HCT116 (cell line): ENCODE measurements around the gene SORCS2.

Source experiments
- CEBPB ChIP-seq: IDR thresholded peaks from 2 replicates; pipeline ENCODE4 v1.6.1; 2012; ENCODE audit warnings: low read depth
- EZH2 ChIP-seq: fragments of 200-600 bp; sonication (generic); IDR thresholded peaks from 2 replicates; pipeline ENCODE4 v1.6.1; 2017; ENCODE audit warnings: antibody characterized with exemption, mixed run types
- EZH2phosphoT487 ChIP-seq: fragments of 200-600 bp; IDR thresholded peaks from 2 replicates; pipeline ENCODE4 v1.6.1; 2018; ENCODE audit warnings: antibody characterized with exemption, borderline replicate concordance
- POLR2A ChIP-seq: IDR thresholded peaks from 2 replicates; pipeline ENCODE4 v1.7.0; 2011; ENCODE audit warnings: borderline replicate concordance; ENCODE audit not compliant: insufficient read depth, insufficient read length; ENCODE audit errors: extremely low read depth
- POLR2AphosphoS5 ChIP-seq: IDR thresholded peaks from 2 replicates; pipeline ENCODE4 v1.6.1; 2011; ENCODE audit warnings: mild to moderate bottlenecking, low read depth, low read length, moderate library complexity
- RAD21 ChIP-seq: IDR thresholded peaks from 2 replicates; pipeline ENCODE4 v1.6.1; 2012; ENCODE audit warnings: low read depth, mild to moderate bottlenecking
- REST ChIP-seq: IDR thresholded peaks from 2 replicates; pipeline ENCODE4 v1.6.1; 2012; ENCODE audit warnings: low read depth
- SIN3A ChIP-seq: IDR thresholded peaks from 2 replicates; pipeline ENCODE4 v1.6.1; 2012; ENCODE audit warnings: low read depth
- YY1 ChIP-seq: IDR thresholded peaks from 2 replicates; pipeline ENCODE4 v1.6.1; 2011; ENCODE audit warnings: low read length, low read depth, moderate library complexity, mild to moderate bottlenecking; ENCODE audit not compliant: insufficient replicate concordance; ENCODE audit errors: extremely low read depth
- TF ChIP-seq, protein P1 (sequence below), 3 experiments: fragments of 200-600 bp in 1 of 3; sonication (generic) in 1 of 3; IDR thresholded peaks in 2 of 3; conservative IDR thresholded peaks in 1 of 3; 2 replicates each; pipeline ENCODE4 v1.5.1; 2012 to 2017; ENCODE audit warnings: low read depth in 2 of 3, low read length in 2 of 3, antibody characterized with exemption in 1 of 3, borderline replicate concordance in 1 of 3, control low read depth in 1 of 3, mild to moderate bottlenecking in 1 of 3, mixed read lengths in 1 of 3, mixed run types in 1 of 3, moderate library complexity in 1 of 3; ENCODE audit not compliant: insufficient read depth in 1 of 3

- TF ChIP-seq POLR2A (no peak), EZH2 (no peak), RAD21 (no peak), POLR2AphosphoS5 (no peak), REST (no peak), CEBPB (no peak), YY1 (no peak), SIN3A (no peak), EZH2phosphoT487 (no peak)
- TF ChIP-seq, protein P1, sequence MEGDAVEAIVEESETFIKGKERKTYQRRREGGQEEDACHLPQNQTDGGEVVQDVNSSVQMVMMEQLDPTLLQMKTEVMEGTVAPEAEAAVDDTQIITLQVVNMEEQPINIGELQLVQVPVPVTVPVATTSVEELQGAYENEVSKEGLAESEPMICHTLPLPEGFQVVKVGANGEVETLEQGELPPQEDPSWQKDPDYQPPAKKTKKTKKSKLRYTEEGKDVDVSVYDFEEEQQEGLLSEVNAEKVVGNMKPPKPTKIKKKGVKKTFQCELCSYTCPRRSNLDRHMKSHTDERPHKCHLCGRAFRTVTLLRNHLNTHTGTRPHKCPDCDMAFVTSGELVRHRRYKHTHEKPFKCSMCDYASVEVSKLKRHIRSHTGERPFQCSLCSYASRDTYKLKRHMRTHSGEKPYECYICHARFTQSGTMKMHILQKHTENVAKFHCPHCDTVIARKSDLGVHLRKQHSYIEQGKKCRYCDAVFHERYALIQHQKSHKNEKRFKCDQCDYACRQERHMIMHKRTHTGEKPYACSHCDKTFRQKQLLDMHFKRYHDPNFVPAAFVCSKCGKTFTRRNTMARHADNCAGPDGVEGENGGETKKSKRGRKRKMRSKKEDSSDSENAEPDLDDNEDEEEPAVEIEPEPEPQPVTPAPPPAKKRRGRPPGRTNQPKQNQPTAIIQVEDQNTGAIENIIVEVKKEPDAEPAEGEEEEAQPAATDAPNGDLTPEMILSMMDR (IDR thresholded peaks at IDR 0.05 in 2 of 3, conservative IDR thresholded peaks at IDR 0.05 in 1 of 3; ENCODE audit: borderline replicate concordance in 1 of 3, insufficient read depth in 1 of 3, low read depth in 2 of 3, low read length in 2 of 3) = no peak
These were observed 186.8 kb downstream of the SORCS2 start for GRCh38 chr4:7379186-7379585.
